H9 (cell line): Measurements from ENCODE around the gene LAMC2. TPM values are rescaled to one million over a fixed set of nuclear protein-coding genes. Genes with fewer than 3 reads are reported as not detected.

Source experiments
- DNase-seq: peaks from one replicate; pipeline ENCODE4 v3.0.0-alpha.2; 2017
- H2AFZ ChIP-seq: one replicate; pipeline ENCODE4 v1.6.1; 2013; ENCODE audit warnings: mild to moderate bottlenecking, low read length, control low read depth, moderate library complexity
- H2AK5ac ChIP-seq: 2 replicates; pipeline ENCODE4 v1.6.1; 2013; ENCODE audit warnings: low read length, control low read depth, mixed read lengths; ENCODE audit not compliant: insufficient read length
- H2BK120ac ChIP-seq: one replicate; pipeline ENCODE4 v1.6.1; 2013; ENCODE audit warnings: low read depth, mild to moderate bottlenecking, low read length, control low read depth, inconsistent platforms; ENCODE audit not compliant: poor library complexity, severe bottlenecking
- H2BK12ac ChIP-seq: 2 replicates; pipeline ENCODE4 v1.6.1; 2013; ENCODE audit warnings: low read length, control low read depth, mixed read lengths, low read depth; ENCODE audit not compliant: insufficient read length
- H2BK15ac ChIP-seq: 2 replicates; pipeline ENCODE4 v1.6.1; 2013; ENCODE audit warnings: low read depth, low read length, control low read depth
- H2BK20ac ChIP-seq: one replicate; pipeline ENCODE4 v1.6.1; 2013; ENCODE audit warnings: low read depth, mild to moderate bottlenecking, low read length, control low read depth, inconsistent platforms; ENCODE audit not compliant: poor library complexity, severe bottlenecking
- H2BK5ac ChIP-seq: 2 replicates; pipeline ENCODE4 v1.6.1; 2013; ENCODE audit warnings: low read length, control low read depth, mixed read lengths; ENCODE audit not compliant: insufficient read length
- H3K14ac ChIP-seq: 2 replicates; pipeline ENCODE4 v1.6.1; 2013; ENCODE audit warnings: low read length, control low read depth; ENCODE audit not compliant: insufficient read depth
- H3K18ac ChIP-seq: 2 replicates; pipeline ENCODE4 v1.6.1; 2013; ENCODE audit warnings: low read depth, mild to moderate bottlenecking, mixed read lengths, low read length, control low read depth; ENCODE audit not compliant: insufficient read length
- H3K23ac ChIP-seq: 2 replicates; pipeline ENCODE4 v1.6.1; 2013; ENCODE audit warnings: low read length, control low read depth, mixed read lengths, low read depth; ENCODE audit not compliant: insufficient read length
- H3K23me2 ChIP-seq: 2 replicates; pipeline ENCODE4 v1.6.1; 2013; ENCODE audit warnings: low read depth, mild to moderate bottlenecking, mixed read lengths, low read length, control low read depth; ENCODE audit not compliant: insufficient read length, poor library complexity, severe bottlenecking
- H3K27ac ChIP-seq: 2 replicates; pipeline ENCODE4 v1.5.1; 2013; ENCODE audit warnings: low read length, control low read depth, mixed read lengths, low read depth; ENCODE audit not compliant: insufficient read length
- H3K27me3 ChIP-seq: 2 replicates; pipeline ENCODE4 v1.6.1; 2013; ENCODE audit warnings: low read length, control low read depth, inconsistent platforms; ENCODE audit not compliant: insufficient read depth
- H3K4ac ChIP-seq: 2 replicates; pipeline ENCODE4 v1.6.1; 2013; ENCODE audit warnings: low read depth, mild to moderate bottlenecking, control low read depth, inconsistent platforms, low read length, moderate library complexity
- H3K4me1 ChIP-seq: 2 replicates; pipeline ENCODE4 v1.6.1; 2013; ENCODE audit warnings: low read length, control low read depth, inconsistent platforms; ENCODE audit not compliant: insufficient read depth
- H3K4me2 ChIP-seq: 2 replicates; pipeline ENCODE4 v1.6.1; 2013; ENCODE audit warnings: low read length, control low read depth, mixed read lengths; ENCODE audit not compliant: insufficient read length, insufficient read depth
- H3K56ac ChIP-seq: 2 replicates; pipeline ENCODE4 v1.6.1; 2013; ENCODE audit warnings: low read depth, mild to moderate bottlenecking, mixed read lengths, low read length, control low read depth; ENCODE audit not compliant: insufficient read length
- H3K79me1 ChIP-seq: 2 replicates; pipeline ENCODE4 v1.6.1; 2013; ENCODE audit warnings: low read depth, mild to moderate bottlenecking, moderate library complexity, low read length, control low read depth, inconsistent platforms; ENCODE audit not compliant: insufficient read depth, poor library complexity, severe bottlenecking
- H3K79me2 ChIP-seq: 2 replicates; pipeline ENCODE4 v1.6.1; 2013; ENCODE audit warnings: low read length, control low read depth, inconsistent platforms; ENCODE audit not compliant: insufficient read depth
- H3K9ac ChIP-seq: 2 replicates; pipeline ENCODE4 v1.6.1; 2013; ENCODE audit warnings: low read length, control low read depth, mixed read lengths; ENCODE audit not compliant: insufficient read length; ENCODE audit errors: extremely low read depth
- H3K9me3 ChIP-seq: one replicate; pipeline ENCODE4 v1.6.1; 2013; ENCODE audit warnings: low read depth, low read length, inconsistent platforms; ENCODE audit not compliant: control insufficient read depth
- H3T11ph ChIP-seq: one replicate; pipeline ENCODE4 v1.6.1; 2013; ENCODE audit warnings: mild to moderate bottlenecking, low read length, control low read depth, inconsistent platforms
- H4K20me1 ChIP-seq: one replicate; pipeline ENCODE4 v1.6.1; 2013; ENCODE audit not compliant: control insufficient read depth, insufficient read length, insufficient read depth
- H4K5ac ChIP-seq: 2 replicates; pipeline ENCODE4 v1.6.1; 2013; ENCODE audit warnings: low read depth, mild to moderate bottlenecking, mixed read lengths, low read length, control low read depth; ENCODE audit not compliant: insufficient read length
- H4K8ac ChIP-seq: replicated peaks from 2 replicates; pipeline ENCODE4 v1.6.1; 2013; ENCODE audit warnings: low read length, control low read depth, mixed read lengths, low read depth; ENCODE audit not compliant: insufficient read length
- H4K91ac ChIP-seq: 2 replicates; pipeline ENCODE4 v1.6.1; 2013; ENCODE audit warnings: low read depth, mild to moderate bottlenecking, moderate library complexity, mixed read lengths, low read length, control low read depth; ENCODE audit not compliant: insufficient read length
- H3K27ac Mint-ChIP-seq, 3 experiments: 2 replicates in 2 of 3; 3 replicates in 1 of 3; pipeline ENCODE4 v1.8.0; 2020 to 2021; ENCODE audit warnings: mixed read lengths in 3 of 3, mild to moderate bottlenecking in 1 of 3, moderate library complexity in 1 of 3
- H3K27me3 Mint-ChIP-seq: 2 replicates; pipeline ENCODE4 v1.8.0; 2021; ENCODE audit warnings: low read depth, mild to moderate bottlenecking, moderate library complexity, mixed read lengths
- H3K36me3 Mint-ChIP-seq, 3 experiments: 2 replicates in 2 of 3; 3 replicates in 1 of 3; pipeline ENCODE4 v1.8.0; 2020 to 2021; ENCODE audit warnings: low read depth in 3 of 3, mixed read lengths in 3 of 3; ENCODE audit not compliant: insufficient read depth in 1 of 3
- H3K4me1 Mint-ChIP-seq, 2 experiments: 2 replicates each; pipeline ENCODE4 v1.8.0; 2020; ENCODE audit warnings: mixed read lengths in 2 of 2
- H3K4me3 Mint-ChIP-seq, 2 experiments: 2 replicates in 1 of 2; 3 replicates in 1 of 2; pipeline ENCODE4 v1.8.0; 2020 to 2021; ENCODE audit warnings: mild to moderate bottlenecking in 2 of 2, mixed read lengths in 2 of 2, moderate library complexity in 1 of 2
- H3K9me3 Mint-ChIP-seq, 2 experiments: 2 replicates in 1 of 2; 3 replicates in 1 of 2; pipeline ENCODE4 v1.8.0; 2020; ENCODE audit warnings: mild to moderate bottlenecking in 2 of 2, mixed read lengths in 2 of 2, moderate library complexity in 1 of 2
- CTCF ChIP-seq: fragments of 200-600 bp; sonication (generic); conservative IDR thresholded peaks from 3 replicates; pipeline ENCODE4 v1.8.0; 2021; ENCODE audit warnings: antibody characterized with exemption, mild to moderate bottlenecking
- total RNA-seq: library from RNA; stranded (reverse); gene quantifications from 2 replicates; pipeline ENCODE4 v1.2.1, GENCODE V29; 2021

Gene LAMC2
- total RNA-seq, 1 experiment from 2014 or later, result 7.4 TPM

GRCh38 chr1:183219616-183220009 is 33.5 kb downstream of the LAMC2 start:
- H3K9ac ChIP-seq, result no peak overlapping the region
- DNase-seq, result no peak
- no peaks in the 10 kb centered on the region for H3K27me3 ChIP-seq
- H3K18ac ChIP-seq, result no peak overlapping the region
- no peaks in the 10 kb centered on the region for H4K20me1 ChIP-seq
- no peaks in the 10 kb centered on the region for H3K9me3 Mint-ChIP-seq
- H2AFZ ChIP-seq, result no peak overlapping the region
- H2BK15ac ChIP-seq, result no peak overlapping the region
- no peak overlapping the region for H2BK20ac ChIP-seq
- H3K23ac ChIP-seq, result no peak overlapping the region
- H2BK120ac ChIP-seq, result no peak overlapping the region
- no peak overlapping the region for H2BK12ac ChIP-seq
- peaks cover 30 to 33% of the 10 kb centered on the region in 2 experiments for H3K4me1 Mint-ChIP-seq
- H3K4me2 ChIP-seq, result no peak overlapping the region
- H3K56ac ChIP-seq, result no peak overlapping the region
- H3K4ac ChIP-seq, result no peak overlapping the region
- no peak overlapping the region for H2AK5ac ChIP-seq
- no peak overlapping the region for H3K27ac Mint-ChIP-seq
- no peaks in the 10 kb centered on the region for H3K23me2 ChIP-seq
- no peaks in the 10 kb centered on the region for H3K79me2 ChIP-seq
- H3K27me3 Mint-ChIP-seq, result no peaks in the 10 kb centered on the region
- no peak overlapping the region for H4K5ac ChIP-seq
- no peak for TF ChIP-seq CTCF
- H3K27ac ChIP-seq, result no peak overlapping the region
- H3K9me3 ChIP-seq, result no peaks in the 10 kb centered on the region
- H3T11ph ChIP-seq, result no peak overlapping the region
- no peak overlapping the region; a peak in 1 of 5 replicates for H3K4me3 Mint-ChIP-seq
- H4K8ac ChIP-seq, result no peak overlapping the region
- peaks cover 4% of the 10 kb centered on the region; the same call in 1 of the 2 replicates for H3K4me1 ChIP-seq
- no peak overlapping the region for H3K14ac ChIP-seq
- no peaks in the 10 kb centered on the region for H3K36me3 Mint-ChIP-seq
- H4K91ac ChIP-seq, result no peak overlapping the region
- H2BK5ac ChIP-seq, result no peak overlapping the region
- H3K79me1 ChIP-seq, result no peaks in the 10 kb centered on the region
